NCI-H128 (cell line): Measurements from ENCODE around the gene ZNF445.
"Not testable (repeated sequence)": the region's sequence is repeated elsewhere in the genome, so short reads cannot be mapped to it uniquely, and the experiment has no call there.

Experiments
- DNase-seq: peaks from one replicate; lab custom pipeline; 2025; ENCODE audit not compliant: unreplicated experiment; lab: John Stamatoyannopoulos, UW

The ZNF445 gene

GRCh38 chr3:44436181-44436580 lies 41.3 kb downstream of the ZNF445 start:
- no peak for DNase-seq

- no peak for DNase-seq
Measured at GRCh38 chr3:44434834-44435510, 42.5 kb downstream of the ZNF445 start.

- DNase-seq: no peak
Measured at GRCh38 chr3:44430466-44430865, 47.0 kb downstream of the ZNF445 start.

- no peak for DNase-seq
Measured at GRCh38 chr3:44429459-44429858, 48.0 kb downstream of the ZNF445 start.

- DNase-seq: no peak
Measured at GRCh38 chr3:44428910-44429309, 48.6 kb downstream of the ZNF445 start.

GRCh38 chr3:44427683-44428082 lies 49.8 kb downstream of the ZNF445 start:
- no peak for DNase-seq

GRCh38 chr3:44424758-44425157 lies 52.7 kb downstream of the ZNF445 start:
- no peak for DNase-seq

- no peak for DNase-seq
Measured at GRCh38 chr3:44421280-44421679, 56.2 kb downstream of the ZNF445 start.

GRCh38 chr3:44420676-44421075 lies 56.8 kb downstream of the ZNF445 start:
- no peak for DNase-seq

- no peak for DNase-seq
Measured at GRCh38 chr3:44419923-44420650, 57.4 kb downstream of the ZNF445 start.

GRCh38 chr3:44419116-44419922 lies 58.2 kb downstream of the ZNF445 start:
- no peak for DNase-seq

- no peak for DNase-seq
Measured at GRCh38 chr3:44418549-44418948, 58.9 kb downstream of the ZNF445 start.

- not testable (repeated sequence) for DNase-seq
Measured at GRCh38 chr3:44418118-44418517, 59.4 kb downstream of the ZNF445 start.

- DNase-seq: no peak
Measured at GRCh38 chr3:44416031-44417030, 61.1 kb downstream of the ZNF445 start.

GRCh38 chr3:44415421-44415820 lies 62.0 kb downstream of the ZNF445 start:
- DNase-seq: no peak

- DNase-seq: no peak
Measured at GRCh38 chr3:44414517-44415090, 62.9 kb downstream of the ZNF445 start.

- DNase-seq: no peak
Measured at GRCh38 chr3:44412365-44412764, 65.1 kb downstream of the ZNF445 start.

- DNase-seq: no peak
Measured at GRCh38 chr3:44411031-44411645, 66.3 kb downstream of the ZNF445 start.

- no peak for DNase-seq
Measured at GRCh38 chr3:44409640-44410410, 67.6 kb downstream of the ZNF445 start.
